NCI-H1105 (cell line): ENCODE measurements around the gene ZC3H10.

Experiments used
- DNase-seq: peaks from one replicate; lab custom pipeline; 2025; lab: John Stamatoyannopoulos, UW

ZC3H10 gene

GRCh38 chr12:56127888-56128669 is 10.0 kb downstream of the ZC3H10 start, which contains the start of gene ESYT1:
TSS of gene ESYT1 (plus strand) at chr12:56128267. CDS start at chr12:56128320, 53 bp downstream.
- DNase-seq, result peak; percentile 96

GRCh38 chr12:56128670-56129205 is 10.7 kb downstream of the ZC3H10 start:
- DNase-seq, result no peak

DNA sequence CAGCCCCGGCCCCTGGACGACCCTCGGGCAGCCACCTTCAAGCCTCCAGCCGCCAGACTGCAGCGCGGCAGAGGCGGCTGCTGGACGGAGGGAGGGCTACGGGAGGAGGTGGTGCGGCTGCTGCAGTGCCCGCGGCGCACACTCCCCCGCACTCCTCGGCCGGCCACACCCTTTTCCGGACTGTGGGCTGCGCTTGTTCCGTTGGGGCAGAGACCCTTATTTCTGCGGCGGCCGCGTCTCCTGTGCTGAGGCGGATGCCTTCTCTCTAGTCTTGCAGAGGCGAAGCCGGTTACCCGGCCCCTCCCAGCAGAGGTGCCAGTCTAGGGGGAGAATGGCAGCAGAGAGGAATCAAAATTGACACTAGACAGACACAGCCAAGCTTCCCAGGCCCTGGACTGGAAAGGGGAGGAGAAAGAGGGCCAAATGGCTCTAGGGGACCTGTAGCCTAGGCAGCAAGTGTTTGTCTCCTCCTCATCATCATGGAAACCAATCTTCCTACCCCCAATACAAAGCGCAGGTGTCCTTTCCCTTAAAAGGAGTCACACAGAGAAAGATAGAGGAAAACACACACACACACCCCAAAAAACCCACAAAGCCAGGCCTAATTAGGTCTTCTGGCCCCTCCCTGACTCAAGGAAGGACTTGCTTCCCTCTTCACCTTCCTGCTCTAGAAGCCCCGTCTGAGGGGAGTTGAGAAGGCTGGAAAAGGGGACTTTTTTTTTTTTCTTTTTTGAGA is 11.3 kb downstream of the ZC3H10 start:
- DNase-seq, result no peak

DNA sequence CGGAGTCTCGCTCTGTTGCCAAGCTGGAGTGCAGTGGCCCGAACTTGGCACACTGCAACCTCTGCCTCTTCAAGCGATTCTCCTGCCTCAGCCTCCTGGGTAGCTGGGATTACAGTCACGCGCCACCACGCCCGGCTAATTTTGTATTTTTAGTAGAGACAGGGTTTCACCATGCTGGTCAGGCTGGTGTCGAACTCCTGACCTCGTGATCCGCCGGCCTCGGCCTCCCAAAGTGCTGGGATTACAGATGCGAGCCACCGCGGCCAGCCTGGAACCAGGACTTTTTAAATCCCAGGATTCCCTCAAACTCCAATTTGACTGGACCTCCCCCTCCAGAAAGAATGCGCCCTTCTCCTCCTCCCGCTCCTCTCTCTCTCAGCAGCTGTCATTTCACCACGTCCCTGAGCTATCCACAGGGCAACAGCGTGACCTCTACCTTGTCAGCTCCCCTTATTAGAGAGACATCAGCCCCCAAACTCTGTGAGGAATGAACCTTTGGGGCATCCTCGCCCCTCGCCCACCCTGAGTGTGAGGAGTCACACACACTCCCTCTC is 12.0 kb downstream of the ZC3H10 start:
- DNase-seq, result no peak

- DNase-seq, result no peak
Observed at GRCh38 chr12:56130876-56131275, 12.8 kb downstream of the ZC3H10 start.

GRCh38 chr12:56134897-56135296 is 16.8 kb downstream of the ZC3H10 start:
- DNase-seq, result no peak

- DNase-seq, result no peak
Observed at GRCh38 chr12:56137853-56138571, 19.9 kb downstream of the ZC3H10 start.

GRCh38 chr12:56141946-56142784 is 24.1 kb downstream of the ZC3H10 start:
- no peak for DNase-seq

DNA sequence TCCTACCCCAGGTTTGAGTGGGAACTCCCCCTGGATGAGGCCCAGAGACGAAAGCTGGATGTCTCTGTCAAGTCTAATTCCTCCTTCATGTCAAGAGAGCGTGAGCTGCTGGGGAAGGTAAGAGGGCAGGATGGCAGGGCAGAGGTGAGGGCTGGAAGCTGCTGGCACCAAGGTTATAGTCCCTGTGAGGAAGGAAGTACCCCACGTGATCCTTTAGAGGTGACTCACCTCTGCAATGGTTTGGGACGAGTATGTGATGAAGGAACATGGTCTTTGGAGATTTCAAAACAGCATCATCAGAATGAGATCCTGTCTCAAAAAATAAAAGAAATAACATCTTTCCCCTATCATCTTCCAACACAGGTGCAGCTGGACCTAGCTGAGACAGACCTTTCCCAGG is 25.2 kb downstream of the ZC3H10 start:
- DNase-seq, result no peak

- no peak for DNase-seq
Observed at GRCh38 chr12:56143870-56144269, 25.8 kb downstream of the ZC3H10 start.

- DNase-seq, result no peak
Observed at GRCh38 chr12:56145217-56145616, 27.2 kb downstream of the ZC3H10 start.

- DNase-seq, result no peak
Observed at GRCh38 chr12:56146492-56147460, 28.7 kb downstream of the ZC3H10 start.

GRCh38 chr12:56150563-56150962 is 32.5 kb downstream of the ZC3H10 start:
- DNase-seq, result no peak

- no peak for DNase-seq
Observed at GRCh38 chr12:56151672-56152131, 33.6 kb downstream of the ZC3H10 start.

DNA sequence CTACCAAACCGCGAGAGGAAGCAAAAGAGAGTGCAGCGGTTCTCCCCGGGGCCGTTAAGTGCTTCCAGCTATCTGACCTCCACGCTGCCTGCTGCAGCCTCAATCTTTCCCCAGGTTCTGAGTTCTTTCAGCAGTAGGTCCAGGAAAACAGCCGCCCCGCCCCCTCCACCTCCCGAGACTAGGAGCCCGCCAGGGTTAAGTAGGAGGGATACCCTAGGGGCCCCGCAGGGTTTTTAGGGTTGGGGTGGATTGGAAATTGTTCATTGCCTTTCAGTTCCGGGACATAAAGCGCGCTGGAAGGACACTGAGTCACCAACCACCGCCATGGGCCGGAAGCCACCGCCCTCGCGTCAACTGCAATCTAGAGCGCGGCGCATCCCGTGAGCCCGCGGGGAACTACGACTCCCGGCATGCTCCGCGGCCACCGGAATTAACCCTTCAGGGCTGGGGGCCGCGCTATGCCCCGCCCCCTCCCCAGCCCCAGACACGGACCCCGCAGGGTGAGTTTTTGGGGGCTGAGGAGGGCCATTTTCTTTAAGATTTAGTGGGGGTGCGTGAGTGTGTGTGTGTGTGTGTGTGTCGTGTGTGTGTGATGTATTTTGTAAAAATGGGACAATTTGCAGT is 34.2 kb downstream of the ZC3H10 start, which contains the start of gene MYL6B:
Gene MYL6B (plus strand): TSS at position 456 of the 624 bp plus-strand sequence. CDS start 1,332 bp downstream, outside the sequence.
- peak; percentile 71 for DNase-seq

DNA sequence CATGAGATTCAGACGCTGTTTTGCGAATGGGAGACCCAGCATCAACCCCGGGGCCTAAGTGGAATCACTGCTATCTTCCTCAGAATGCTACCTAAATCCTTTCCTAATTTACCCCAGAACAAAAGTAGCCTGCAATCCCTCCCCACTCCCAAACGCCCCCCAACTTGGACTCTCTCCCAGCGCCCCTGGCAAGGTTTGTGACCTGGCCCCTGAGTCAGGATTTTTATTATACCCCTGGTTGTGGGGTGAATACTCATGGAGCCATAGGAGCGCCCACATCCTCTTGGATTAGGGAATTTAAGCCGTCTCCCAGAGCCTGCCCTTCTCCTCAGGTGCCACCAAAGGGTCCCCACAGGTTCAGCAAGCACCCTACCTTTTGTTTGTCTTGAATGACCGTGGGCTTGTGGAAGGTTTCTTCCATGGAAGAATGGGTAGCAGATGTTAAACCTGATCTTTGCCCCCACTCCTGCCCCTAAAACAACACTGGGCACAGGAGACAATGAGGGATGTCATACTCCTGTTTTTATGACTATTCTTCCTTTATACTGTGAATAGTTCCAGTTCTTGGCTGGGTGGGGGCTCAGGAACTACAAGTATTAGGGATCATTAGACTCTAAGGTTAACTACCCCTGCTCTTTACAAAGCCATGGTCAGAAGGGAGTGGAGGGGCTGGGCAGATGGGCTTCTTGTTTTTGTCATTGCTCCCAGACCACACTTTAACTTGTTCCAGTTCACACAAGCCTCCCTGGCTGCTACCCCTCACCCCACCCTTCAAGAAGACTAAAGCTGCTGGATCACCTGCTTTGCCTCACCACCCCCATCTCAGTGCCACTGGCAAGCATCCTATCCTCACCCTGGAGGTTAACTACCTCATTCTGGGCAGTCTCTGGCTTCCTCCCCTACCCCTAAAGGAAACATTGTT is 35.0 kb downstream of the ZC3H10 start:
- no peak for DNase-seq

- no peak for DNase-seq
Observed at GRCh38 chr12:56153678-56154065, 35.6 kb downstream of the ZC3H10 start.

DNA sequence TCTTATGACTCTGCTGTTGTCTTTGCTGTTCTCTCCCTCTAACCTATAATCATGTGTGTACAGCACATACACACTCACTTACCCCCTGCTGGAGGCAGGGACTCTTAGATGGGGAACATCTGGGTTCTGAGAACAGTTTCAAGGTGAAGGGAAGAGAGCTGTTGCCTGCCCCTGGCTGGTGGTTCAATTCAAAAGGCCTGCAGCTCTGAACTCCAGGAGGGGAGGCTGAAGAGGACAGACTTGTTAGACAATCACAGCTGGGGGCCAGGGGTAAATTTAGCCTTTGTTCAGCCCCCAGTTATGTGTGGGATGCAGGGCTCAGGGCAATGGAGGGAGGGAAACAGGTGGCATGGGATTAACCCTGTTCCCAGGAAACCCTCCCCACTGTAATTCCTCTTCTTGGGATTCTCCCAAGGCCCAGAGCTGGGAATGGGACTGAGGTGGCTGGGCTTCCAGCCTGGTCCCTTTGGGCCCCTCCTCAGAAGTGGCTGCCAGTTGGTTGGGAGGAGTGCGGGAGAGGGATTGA is 36.2 kb downstream of the ZC3H10 start:
- DNase-seq, result no peak
